ENCODE measurements around the gene ANXA2. TPM values are rescaled to one million over a fixed set of nuclear protein-coding genes. Genes with fewer than 3 reads are reported as not detected.
"Not testable (repeated sequence)": the region's sequence is repeated elsewhere in the genome, so short reads cannot be mapped to it uniquely, and the experiment has no call there.

Gene ANXA2
- total RNA-seq, 1 experiment from 2014 or later = 2,975 TPM

GRCh38 chr15:60344461-60344860, 53.3 kb downstream of the ANXA2 start:
- DNase-seq (ENCODE audit: low spot score) = no peak

GRCh38 chr15:60343221-60343970, 54.4 kb downstream of the ANXA2 start:
- DNase-seq (ENCODE audit: low spot score) = no peak

DNA sequence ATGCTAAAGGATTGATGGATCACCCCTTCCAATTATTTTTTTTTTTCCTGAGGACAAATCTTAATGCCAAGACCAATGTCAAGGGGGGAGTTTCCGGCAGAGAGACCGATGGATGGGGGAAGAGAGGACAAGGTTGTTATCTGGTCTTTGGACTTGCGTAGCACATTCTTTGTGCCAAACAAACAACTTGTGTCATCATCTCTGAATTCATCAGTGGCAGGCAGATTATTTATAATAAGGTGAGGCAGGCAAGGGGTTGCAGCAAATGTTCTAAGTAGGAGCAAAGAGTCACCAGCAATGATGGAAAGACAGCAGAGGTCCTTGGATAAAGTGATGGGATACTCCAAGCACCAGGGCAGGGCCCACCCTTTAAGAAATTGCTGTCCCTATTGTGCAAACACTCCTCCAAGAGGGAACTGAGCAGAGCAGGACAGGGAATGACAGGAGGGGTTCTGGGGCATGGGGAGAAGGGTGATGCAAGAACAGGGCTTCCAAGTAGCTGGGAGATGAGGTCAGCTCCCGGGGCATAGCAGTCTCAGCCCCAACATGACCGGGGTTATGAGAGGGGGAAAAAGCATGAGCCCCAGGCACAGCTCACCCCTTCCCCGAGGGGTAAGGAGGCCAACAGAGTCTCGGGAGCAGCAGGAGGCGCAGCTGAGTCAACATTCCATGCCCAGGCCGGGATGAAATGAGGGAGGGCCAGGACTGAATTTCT, 57.4 kb downstream of the ANXA2 start:
- DNase-seq (ENCODE audit: low spot score) = no peak

GRCh38 chr15:60339236-60339635, 58.5 kb downstream of the ANXA2 start:
- no peak for DNase-seq (ENCODE audit: low spot score)

GRCh38 chr15:60338810-60339209, 59.0 kb downstream of the ANXA2 start:
- no peak for DNase-seq (ENCODE audit: low spot score)

GRCh38 chr15:60337076-60337475, 60.7 kb downstream of the ANXA2 start:
- DNase-seq (ENCODE audit: low spot score) = no peak

DNA sequence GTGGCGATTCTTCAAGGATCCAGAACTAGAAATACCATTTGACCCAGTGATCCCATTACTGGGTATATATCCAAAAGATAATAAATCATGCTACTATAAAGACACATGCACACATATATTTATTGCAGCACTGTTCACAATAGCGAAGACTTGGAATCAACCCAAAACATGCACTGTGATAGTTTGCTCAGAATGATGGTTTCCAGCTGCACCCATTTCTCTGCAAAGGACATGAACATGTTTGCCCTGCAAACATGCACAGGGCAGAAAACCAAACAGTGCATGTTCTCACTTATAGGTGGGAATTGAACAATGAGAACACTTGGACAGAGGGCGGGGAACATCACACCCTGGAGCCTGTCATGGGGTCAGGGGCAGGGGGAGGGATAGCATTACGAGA, 62.5 kb downstream of the ANXA2 start:
- DNase-seq (ENCODE audit: low spot score) = not testable (repeated sequence)

- no peak for DNase-seq (ENCODE audit: low spot score)
Measured at GRCh38 chr15:60328852-60329443, 68.8 kb downstream of the ANXA2 start.

DNA sequence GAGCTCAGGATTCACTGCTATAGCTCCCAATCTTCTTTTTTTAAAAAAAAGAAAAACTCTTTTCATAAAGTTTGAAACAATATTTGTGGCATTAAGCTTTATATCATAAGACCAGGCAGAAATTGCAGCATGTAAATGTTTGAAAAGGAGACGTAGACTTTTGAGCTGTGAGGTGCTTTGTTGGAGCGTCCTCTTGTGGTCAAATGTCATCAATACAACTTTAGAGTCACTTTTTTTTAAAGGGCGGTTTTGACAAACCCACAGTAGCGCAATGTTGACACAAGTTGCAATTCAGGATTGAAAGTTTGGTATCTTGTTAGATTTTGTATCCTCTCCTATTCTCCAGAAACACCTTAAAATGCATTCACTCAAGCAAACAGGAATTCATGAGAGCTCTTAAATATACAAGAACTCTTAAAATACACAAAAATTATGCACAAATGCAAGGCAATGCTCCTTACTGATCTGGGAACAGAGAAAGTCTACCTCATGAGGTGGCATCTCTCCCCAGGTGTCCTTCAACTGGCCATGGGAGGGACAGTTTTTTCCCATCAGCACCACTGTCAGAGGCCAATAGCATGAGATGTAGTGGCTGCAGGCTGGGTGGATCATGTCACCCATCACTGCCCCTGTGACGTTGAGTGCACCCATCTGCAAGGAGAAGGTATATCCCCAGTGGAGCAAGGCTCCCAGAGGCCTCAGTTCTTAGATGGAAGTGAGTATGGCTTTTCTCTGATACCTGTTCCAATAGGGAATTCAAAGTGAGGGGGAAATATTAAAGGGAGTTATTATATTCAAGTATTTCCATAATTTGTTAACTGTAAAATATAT, 70.7 kb downstream of the ANXA2 start:
- DNase-seq (ENCODE audit: low spot score) = peak; percentile 42

GRCh38 chr15:60326343-60326742, 71.4 kb downstream of the ANXA2 start:
- DNase-seq (ENCODE audit: low spot score) = no peak

- DNase-seq (ENCODE audit: low spot score) = no peak
Measured at GRCh38 chr15:60325905-60326304, 71.9 kb downstream of the ANXA2 start.

DNA sequence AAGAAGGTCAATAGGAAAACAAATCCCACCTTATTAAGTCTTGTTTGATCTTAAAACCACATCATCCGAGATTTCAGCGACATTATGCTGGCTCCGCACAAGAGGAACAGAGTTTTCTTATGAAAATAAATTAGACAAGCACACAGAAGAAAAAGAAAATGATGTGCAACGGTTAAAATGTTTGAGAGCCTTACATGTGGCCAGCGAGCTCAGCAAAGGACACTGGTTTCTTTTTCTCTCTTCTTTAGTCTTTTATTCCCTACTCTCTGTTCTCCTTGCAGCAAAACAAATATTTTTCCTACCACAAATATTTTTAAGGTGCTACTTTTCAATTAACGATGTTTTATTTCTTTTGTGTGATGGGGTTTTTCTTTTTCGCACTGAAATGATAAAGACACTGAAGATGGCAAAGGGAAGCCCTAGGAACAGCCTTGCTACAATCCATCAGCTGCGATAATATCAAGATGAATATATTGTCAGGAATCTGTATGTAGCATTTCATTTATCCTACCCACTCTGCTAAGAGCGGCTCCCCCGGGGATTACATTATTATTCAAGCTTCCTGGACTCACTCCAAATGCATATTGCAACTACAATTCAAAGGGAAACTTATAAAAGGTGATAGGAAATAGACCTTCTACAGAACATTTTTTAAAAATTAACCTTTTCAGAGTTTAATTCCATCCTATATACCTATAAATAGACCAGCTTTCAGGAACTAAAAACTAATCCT, 72.9 kb downstream of the ANXA2 start:
- no peak for DNase-seq (ENCODE audit: low spot score)

DNA sequence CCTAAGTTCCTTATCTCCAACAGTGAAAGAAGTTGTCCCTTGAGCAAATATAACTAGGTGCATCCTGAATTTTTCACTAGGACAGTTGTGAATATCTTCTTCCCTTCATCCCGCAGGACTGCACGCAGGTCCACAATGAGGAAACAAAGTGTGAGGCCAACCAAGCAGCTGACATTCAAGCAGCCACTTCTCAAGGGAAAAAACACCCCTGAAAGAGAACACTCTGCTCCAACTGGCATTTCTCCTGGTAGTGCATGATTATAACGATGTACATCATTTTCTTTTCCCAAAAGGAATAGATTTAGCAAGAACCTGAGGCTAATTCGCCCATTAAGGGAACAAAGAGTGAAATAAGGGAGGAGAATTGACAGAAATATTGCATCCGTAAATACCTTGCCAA, 74.5 kb downstream of the ANXA2 start:
- DNase-seq (ENCODE audit: low spot score) = no peak

GRCh38 chr15:60320365-60320764, 77.4 kb downstream of the ANXA2 start:
- DNase-seq (ENCODE audit: low spot score) = no peak

DNA sequence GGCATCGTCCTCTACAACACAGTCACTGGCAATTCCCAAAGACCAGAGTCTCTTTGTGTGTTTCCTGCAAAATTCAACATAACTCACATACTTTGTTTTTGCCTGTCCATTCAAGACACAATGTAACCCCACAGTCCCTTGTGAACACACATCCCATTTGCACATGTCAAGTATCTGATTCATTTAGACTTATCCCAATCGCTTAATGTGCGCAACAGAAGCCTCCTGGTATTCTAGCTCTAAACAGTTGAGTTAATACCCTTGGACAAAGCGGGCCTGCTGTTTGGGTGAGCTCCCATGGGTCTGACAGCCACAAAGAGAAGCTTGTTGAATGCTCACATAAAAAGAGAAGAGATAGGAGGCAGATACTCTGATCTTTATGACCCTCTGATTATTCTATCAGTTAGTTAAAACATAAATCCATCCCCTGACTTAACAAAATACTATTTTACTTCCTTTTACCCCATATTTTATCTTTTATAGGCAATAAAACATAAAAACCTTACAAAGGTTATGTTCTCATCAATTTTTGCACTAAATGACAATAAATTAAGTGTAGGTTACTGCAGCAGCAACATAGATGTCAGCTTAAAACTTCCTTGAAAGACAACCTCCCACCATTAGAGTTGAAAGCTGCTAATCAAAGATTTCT, 79.4 kb downstream of the ANXA2 start:
- DNase-seq (ENCODE audit: low spot score) = no peak

GRCh38 chr15:60316961-60317360, 80.8 kb downstream of the ANXA2 start:
- DNase-seq (ENCODE audit: low spot score) = no peak

- DNase-seq (ENCODE audit: low spot score) = no peak
Measured at GRCh38 chr15:60315878-60316277, 81.9 kb downstream of the ANXA2 start.

DNA sequence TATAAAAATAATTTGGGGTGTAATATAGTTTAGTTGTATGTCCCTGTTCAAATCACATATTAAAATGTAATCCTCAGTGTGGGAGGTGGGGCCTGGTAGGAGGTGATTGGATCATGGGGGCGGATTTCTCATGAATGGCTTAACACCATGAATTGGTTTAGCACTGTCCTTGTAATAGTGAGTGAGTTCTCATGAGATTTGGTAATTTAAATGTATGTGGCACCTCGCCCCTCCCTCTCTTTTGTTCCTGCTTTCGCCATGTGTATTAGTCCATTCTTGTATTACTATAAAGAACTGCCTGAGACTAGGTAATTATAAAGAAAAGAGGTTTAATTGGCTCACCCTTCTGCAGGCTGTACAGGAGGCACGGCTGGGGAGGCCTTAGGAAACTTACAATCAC, 83.9 kb downstream of the ANXA2 start:
- DNase-seq (ENCODE audit: low spot score) = no peak

- DNase-seq (ENCODE audit: low spot score) = no peak
Measured at GRCh38 chr15:60307034-60307433, 90.8 kb downstream of the ANXA2 start.

DNA sequence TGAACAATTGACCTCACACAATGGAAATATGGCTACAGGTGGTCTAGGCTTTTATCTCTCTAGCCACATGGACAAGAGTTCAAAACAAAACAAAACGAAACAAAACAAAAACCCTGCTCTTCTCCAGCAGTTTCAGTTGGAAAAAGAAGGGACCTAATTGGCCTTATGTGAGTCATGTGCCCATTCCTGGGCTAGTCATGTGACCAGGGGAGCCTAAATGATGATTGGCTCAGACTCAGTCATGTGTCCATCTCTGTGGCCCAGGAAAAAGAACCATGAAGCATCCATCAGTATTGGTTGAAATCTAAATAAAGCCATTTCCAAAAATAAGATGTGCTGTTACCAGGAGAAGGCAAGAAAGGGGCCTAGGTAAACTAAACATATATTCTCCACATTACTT, 96.8 kb downstream of the ANXA2 start:
- peak; percentile 24 for DNase-seq (ENCODE audit: low spot score)
